GM21619 (cell line): ENCODE data around the gene TRAPPC2L.
"Not testable (repeated sequence)": the region's sequence is repeated elsewhere in the genome, so short reads cannot be mapped to it uniquely, and the experiment has no call there.

ENCODE experiments used
- ATAC-seq: cut with Tn5 transposase; IDR thresholded peaks from one replicate; pipeline ENCODE4 v1.9.1; 2021; ENCODE audit not compliant: unreplicated experiment

The TRAPPC2L gene

DNA sequence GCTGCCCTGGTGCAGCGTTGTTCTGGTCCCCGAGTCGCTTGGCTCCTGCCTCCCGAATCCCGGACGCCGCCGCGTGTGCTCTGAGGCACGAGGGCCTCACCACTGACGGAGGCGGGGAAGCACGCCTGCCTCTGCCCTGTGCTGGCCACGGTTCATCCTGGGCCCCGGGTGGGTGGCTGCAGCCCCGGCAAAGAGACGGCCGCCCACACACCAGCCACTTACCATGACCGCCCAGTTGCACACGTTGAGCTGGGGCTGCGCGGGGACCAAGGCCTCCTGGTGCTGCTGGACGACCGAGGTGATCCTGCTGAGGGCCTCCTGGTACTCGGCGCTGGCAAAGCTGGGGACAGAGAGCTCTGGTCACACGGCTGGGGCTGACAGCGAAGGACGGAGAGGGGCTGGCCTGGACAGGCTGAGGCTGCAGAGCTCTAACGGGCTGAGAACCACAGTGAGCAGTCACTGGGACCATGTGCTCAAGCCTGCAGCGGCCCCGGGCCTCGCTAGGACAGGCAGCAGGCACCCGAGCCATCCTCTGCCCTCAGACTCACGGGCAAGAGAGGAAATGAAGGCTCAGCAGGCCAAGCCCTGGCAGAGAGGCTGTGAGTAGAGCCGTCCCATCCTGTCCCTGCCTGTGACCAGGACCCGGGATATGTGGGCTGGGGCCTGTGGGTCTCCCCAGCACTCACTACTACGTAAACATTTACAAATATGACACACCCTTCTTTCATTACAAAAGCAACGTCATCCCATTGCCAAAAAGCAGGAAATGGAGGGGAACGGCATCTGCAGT lies 38.9 kb upstream of the TRAPPC2L start:
- no peak for ATAC-seq

DNA sequence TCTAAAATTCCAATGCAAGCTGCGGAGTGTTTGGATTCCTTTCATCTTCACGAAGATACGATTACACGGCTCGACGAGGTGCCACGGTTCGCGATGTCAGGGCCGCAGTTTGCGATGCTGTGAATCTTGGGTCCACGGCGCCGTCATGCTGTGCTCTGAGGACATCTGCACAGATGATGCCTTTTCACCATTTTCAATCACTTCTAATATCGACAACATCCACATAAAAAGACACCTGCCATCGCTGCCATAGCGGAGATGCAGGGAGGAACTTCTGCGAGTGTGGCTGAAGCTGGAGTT lies 38.4 kb upstream of the TRAPPC2L start:
- ATAC-seq, result no peak

DNA sequence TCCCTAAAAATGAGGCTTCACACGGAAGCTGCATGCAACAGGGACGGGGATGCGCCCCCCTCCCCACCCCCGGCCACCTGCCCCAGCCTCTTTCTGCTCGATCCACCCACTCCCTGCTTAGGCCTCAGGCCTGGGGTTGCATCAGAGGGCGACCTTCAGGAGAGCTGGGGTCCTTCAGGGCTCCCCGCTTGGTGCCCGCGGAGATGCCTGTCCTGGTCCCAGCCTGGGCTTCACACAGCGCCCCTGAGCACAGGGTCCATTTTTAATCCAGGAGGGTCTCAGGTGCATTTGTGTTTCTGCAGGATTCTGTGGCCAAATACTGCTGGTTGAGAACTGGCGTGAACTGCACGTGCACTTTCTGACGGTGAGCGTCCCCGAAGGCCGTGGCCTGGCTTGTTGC lies 37.8 kb upstream of the TRAPPC2L start:
- ATAC-seq, result no peak

DNA sequence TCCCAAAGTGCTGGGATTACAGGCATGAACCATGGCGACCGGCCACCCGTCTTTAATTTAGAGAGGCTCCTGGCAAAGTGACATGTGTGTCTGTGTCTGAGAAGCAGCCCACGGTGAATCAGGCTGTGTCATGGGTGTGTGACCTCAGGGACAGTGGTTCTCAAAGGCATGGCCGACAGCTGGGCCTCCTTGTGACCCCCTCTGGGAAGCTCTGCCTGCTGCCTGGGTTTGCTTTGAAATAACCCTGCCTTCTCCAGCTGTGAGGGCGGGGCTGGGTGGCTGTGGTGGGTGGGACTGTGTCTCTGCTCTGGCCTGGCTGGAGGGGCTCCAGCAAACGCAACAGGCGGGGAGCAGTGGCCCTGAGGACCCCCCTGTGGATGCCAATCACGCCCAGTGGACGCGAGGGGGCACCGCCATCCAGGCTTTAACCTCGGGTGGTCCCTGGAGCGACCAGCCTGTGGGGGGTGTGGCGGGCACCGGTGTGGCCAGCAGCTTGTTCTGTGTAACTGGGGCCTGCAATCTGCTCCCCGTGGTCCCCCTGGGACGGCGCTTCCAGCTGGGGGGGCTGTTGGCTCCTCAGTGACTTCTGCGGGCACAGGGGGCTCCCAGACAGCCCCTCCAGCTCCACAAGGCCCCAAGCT lies 36.4 kb upstream of the TRAPPC2L start:
- ATAC-seq, result no peak

DNA sequence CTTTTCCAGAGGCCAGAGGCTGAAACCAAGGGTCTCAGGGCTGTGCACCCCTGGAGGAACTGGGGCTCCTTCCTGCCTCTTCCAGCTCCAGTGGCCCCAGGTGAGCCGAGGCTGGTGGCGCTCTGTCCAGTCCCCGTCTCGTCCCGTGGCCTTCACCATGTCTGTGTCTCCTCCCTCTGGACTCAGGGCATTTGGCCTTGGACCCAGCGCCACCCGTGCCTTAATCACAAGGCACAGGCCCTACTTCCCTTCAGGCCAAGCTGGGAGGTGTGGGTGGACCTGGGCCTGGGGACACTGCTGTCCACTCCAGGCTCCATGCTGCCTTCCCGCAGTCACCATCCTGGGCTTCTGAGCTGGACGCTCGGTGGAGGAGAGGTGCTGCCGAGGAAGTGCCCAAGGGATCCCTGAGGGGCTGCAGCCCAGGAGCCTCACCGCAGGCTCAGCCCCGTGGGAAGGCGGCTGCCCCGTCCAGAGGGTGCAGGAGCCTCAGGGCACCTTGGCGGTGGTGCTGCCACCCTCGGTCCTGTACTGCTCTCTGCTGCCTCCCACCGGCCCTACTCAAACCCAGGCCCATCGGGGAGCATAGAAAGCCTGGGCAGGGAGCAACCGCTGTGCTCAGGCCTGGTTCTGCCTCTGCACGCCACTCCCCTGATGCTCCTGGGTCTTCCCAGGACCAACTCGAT lies 35.6 kb upstream of the TRAPPC2L start:
- no peak for ATAC-seq

DNA sequence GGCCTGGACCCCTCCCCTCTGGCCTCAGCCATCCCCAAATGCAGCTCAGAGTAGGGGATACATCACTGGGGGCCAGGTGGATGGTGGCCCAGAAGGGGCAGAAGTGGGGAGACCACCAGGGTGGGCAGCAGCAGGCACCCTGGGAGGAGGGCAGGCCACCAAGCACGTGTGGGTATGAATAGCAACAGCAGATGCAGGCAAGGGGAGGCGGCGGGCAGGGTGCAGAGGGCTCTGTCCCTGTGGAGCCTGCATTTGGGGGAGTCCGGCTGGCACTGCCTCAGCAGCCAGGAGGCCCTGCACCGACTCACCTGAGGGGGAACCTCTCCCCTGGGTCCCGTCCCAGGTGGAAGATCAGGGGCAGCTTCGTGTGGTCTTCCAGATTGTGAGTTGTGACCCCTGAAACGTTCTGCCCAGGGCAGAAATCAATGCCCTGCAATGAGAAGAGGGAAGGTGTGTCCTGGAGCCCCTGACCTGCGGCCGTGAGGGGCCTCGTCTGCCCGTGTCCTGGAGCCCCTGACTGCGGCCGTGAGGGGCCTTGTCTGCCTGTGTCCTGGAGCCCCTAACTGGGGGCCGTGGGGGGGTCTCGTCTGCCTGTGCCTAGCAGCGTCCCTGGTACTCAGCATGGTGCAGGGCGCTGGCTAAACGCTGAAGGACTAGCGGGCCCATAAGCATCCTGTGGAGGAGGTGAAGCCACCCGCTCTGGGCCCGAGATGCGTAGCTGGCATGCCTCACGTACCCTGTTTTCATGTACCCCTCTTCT lies 34.5 kb upstream of the TRAPPC2L start:
- no peak for ATAC-seq

DNA sequence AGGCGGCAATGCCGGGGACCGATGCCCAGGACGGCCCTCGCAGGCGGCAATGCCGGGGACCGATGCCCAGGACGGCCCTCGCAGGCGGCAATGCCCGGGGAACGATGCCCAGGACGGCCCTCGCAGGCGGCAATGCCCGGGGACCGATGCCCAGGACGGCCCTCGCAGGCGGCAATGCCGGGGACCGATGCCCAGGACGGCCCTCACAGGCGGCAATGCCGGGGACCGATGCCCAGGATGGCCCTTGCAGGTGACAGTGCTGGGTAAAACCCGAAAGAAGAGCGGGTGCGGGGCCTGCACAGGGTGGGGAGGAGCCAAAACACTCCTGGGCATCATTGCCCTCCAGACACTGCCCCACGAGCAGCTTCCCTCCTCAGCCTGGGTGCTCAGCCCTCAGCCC lies 33.3 kb upstream of the TRAPPC2L start:
- ATAC-seq, result not testable (repeated sequence)

DNA sequence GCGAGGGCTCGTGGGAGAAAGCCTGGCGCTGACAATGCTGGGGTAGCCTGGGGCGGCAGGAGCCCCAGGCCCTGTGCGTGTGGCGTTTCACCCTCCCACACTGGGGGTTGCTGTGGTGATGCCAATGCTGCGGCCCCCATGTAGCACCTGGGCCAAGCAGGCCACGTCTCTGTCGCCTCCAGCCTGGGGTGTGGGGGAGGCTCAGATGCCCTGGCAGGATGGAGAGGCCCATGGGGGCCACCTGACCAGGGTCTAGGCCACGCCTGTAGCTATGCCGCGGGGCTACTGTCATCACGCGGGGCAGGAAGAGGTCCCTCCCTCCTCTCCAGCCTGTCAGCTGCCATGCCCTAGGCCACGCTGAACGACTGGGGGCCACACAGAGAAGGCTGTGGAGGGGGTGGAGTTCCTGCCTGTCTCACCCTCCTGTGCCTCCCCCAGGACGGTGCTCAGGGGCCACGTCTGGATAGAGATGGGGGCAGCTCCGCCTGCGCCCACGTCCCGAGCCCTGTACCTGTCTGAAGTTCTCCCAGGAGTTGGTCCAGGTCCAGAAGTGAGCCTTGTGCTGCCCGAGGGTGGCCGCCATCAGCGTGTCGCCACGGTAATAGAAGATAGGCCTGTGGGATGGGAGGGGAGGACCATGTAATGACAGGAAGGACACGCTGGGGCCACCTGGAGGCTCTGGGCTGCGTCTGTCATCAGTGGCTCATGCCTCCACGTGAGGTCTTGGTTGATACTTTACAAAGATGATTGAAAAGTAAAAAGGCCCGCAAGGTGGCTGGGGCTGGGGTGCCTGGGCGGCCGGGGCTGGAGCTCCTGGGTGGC lies 32.5 kb upstream of the TRAPPC2L start:
- ATAC-seq, result no peak

DNA sequence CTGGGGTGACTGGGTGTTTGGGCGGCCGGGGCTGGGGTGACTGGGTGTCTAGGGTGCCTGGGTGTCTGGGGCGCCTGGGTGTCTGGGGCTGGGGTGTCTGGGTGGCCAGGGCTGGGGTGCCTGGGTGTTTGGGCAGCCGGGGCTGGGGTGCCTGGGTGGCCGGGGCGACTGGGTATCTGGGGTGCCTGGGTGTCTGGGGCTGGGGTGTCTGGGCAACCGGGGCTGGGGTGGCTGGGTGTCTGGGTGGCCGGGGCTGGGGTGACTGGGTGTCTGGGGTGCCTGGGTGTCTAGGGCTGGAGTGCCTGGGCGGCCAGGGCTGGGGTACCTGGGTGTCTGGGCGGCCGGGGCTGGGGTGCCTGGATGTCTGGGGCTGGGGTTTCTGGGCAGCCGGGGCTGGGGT lies 31.8 kb upstream of the TRAPPC2L start:
- ATAC-seq, result no peak

DNA sequence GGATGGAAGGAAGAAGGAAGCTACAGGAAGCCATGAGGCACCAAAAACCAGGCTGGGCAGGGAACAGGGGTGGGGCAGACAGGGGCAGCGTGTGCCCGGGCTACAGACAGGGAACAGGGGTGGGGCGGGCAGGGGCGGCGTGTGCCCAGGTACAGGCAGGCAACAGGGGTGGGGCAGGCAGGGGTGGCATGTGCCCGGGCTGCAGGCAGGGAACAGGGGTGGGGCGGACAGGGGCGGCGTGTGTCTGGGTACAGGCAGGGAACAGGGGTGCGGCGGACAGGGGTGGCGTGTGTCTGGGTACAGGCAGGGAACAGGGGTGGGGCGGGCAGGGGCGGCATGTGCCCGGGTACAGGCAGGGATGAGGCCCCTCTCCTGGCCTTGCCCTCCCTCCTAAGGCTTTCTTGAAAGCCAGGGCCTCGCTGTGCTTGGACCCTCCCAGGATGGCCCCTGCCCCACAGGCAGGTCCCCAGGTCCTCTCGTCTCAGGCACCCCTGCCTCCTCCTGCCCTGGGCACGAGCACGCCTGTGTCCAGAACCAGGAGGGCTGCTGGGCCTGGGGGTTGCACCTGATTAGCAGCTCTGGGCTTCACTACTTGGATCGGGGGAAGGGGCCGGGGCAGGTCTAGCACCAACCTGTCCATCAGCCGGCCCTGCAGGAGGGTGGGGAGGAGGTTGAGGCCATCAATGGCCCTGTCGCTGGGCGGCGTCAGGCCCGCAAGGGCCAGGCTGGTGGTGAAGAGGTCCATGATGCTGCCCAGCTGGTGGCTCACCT lies 30.7 kb upstream of the TRAPPC2L start:
- ATAC-seq, result no peak

DNA sequence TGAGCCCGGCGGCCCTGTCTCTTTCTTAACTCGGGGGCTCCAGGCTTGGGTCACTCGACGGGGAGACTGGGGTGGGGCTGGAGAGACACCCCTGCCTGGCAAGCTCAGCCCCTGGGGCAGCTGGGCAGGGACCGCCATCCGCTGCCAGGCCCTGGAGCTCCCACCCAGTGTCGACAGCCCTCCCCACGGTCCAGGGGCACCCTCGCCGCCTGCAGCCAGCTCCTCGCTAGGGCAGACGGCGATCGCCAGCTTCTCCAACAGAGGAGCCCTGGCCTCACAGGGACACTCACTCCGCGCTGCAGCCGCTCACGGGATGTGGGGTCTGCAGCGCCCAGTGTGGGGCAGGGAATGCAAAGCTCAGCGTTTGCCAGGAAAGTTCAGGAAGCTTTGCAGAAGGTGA lies 29.2 kb upstream of the TRAPPC2L start:
- ATAC-seq, result no peak

DNA sequence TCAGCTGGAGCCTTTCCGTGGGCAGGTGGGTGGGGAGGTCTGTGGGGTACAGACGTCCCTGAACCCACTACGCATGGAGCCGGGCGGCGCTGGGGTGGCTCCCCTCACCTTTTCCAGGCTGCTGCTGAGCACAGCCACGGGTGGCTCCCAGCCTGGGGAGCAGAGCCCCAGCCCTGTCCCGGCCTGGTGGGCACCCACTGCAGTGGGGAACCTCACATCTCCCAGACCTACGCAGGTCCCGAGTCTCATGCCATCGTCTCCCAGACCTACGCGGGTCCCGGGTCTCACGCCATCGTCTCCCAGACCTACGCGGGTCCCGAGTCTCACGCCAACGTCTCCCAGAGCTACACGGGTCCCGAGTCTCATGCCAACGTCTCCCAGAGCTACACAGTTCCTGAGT lies 28.2 kb upstream of the TRAPPC2L start:
- no peak for ATAC-seq

DNA sequence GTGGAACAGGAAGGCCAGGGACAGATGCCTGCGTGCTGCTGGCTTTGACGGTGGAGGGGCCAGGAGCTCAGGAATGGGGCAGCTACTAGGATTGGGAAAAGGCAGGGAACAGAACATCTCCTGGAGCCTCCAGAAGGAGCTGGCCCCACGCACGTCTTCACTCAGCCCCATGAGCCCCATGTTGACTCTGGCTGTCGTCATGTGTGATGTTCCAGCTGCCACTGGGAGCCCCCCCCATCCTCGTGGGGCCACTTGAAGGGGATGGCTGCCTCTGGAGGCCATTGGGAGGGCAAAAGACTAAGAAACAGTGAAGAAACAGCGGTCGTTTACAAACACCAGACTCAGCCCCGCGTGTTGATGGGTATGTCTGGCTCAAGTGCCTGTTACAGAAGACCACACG lies 26.7 kb upstream of the TRAPPC2L start:
- ATAC-seq, result no peak

DNA sequence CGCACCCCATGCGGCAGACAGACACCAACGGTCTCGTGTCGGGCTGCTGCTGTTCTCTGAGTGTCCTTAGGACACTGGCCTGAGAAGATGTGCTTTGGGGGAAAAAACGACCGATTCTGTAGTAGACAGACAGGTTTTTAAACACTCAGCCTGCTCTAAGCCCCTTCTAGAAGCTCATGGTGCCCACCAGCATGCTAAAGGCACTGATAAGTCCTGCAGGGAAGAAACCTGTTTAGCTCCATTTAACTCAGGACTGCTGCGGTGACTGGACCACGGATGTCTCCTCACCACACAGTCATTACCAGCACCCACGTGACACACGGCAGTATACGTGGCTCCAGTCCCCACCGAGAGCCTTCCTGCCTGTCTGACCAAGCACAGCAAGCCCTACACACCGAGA lies 26.1 kb upstream of the TRAPPC2L start:
- no peak for ATAC-seq

DNA sequence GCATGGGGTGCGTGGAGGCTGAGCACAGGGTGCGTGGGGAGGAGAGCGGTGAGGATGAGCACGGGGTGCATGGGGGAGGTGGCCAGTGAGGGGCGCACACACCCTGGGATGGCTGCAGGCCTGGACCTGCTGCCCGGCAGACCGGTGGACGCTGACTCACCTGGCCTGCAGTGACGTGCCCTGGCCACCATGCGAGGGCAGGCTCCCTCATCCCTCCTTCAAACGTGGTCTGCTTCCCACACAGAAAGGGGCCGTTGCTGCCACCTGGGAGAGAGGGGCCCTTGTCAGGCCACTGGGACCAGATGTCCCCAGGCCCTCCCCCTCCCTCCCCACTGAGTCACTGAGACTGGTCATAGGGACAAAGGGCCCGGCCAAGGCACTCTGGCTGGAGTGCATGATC lies 25.1 kb upstream of the TRAPPC2L start:
- ATAC-seq, result no peak

DNA sequence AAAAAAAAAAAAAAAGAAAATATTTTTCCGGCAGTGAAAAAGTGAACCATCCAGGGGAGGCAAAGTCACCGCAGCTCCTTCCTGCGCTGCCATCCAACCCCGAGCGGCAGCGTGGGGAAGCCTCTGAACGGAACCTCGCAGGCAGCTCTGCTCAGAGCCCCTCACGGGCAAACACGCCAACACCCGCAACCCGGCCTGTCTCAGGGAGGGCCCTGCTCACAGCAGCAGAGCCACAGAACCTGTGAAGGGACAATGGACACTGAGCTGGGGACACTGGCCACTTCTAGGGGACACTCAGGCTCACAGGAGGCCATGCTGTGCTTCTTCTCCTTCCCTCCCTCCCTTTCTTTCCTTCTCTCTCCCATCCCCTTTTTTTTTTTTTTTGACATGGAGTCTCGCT lies 23.8 kb upstream of the TRAPPC2L start:
- no peak for ATAC-seq

DNA sequence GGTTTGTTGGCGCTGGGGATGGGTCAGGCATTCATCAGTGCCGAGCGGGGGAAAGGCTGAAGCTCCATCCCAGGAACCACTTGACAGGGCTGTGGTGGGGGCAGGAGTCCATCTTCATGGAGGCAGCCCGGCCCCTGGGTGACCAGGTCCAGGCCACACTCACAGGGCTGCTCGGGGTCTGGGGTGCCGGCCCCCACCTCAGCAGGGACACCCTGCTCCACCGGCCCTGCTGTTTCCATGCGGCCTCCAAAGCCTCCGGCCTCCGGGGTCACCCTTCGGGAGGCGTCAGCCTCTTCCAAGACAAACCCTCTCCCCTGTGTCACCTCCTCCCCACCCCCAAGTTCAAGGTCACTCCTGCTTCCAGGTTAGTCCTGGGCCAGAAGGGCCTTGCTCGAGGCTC lies 22.3 kb upstream of the TRAPPC2L start:
- ATAC-seq, result no peak

DNA sequence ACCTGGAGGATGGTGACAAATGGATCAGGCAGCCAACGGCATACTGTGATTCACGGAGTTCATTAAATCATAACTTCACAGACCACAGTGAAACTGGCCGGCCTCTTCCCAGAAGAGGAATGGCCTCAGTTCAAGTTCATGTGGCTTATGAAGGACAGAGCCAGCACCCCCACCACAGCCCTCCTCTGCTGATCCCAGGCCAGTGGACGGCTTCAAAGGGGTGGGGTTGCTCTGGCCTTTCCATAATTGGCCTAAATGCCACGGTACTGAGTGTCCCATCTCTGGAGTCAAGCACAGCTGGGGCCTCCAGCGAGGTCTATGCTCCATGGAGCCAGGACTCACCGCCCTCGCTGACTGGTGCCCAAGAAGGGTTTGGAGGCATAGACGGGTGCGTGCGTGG lies 21.5 kb upstream of the TRAPPC2L start:
- ATAC-seq, result no peak

DNA sequence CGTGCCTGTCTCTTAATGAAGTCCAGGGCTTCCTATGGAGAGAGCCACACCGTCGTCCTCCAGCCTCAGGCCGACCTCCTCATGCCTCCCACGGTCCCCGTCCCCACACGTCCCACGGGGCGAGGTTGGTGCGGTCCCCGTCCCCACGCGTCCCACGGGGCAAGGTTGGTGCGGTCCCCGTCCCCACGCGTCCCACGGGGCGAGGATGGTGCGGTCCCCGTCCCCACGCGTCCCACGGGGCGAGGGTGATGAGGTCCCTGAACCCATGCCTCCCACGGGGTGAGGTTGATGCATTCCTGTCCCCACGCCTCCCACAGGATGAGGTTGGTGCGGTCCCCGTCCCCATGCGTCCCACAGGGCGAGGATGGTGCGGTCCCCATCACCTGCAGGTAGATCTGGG lies 21.1 kb upstream of the TRAPPC2L start:
- ATAC-seq, result no peak

DNA sequence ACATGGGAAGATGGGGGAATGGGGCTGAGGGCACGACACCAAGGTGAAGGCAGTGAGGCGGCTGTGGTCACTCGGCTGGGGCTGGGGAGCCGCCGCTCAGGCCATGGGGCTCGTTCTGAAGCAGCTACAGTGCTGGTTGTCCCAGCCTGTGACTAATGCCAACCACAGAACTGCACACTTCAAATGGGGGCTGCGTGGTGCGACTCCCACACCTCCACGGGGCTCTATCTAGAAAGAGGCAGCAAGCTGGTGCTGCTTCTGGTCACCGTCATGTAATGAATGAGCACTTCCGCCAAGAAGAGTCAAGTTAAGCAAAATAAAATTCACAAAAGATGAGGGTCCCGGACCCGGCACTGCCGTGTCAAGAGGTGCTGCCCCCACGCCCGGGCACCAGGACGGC lies 20.1 kb upstream of the TRAPPC2L start:
- no peak for ATAC-seq
